ENCODE data around the gene ZCCHC14.

DNA sequence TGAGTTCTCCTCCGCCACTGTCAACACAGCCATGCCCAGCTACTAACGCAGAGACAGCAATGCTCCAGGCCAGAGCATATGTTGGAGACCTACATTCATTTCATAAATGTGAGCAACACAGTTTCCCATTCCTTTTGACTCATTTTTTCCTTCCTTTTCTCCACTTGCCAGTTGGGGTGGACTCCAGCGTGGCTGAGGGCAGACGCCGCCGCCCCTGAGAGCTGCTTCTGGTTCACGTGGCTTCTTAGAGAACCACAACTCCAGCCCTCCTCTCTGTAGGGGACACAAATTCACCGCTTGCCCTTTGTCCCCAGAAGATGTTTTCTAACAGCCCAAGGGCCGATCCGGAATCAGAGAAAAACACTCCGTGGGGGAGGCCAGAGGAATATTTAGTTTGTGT is 45.8 kb upstream of the ZCCHC14 start:
- TF ChIP-seq, protein P1, sequence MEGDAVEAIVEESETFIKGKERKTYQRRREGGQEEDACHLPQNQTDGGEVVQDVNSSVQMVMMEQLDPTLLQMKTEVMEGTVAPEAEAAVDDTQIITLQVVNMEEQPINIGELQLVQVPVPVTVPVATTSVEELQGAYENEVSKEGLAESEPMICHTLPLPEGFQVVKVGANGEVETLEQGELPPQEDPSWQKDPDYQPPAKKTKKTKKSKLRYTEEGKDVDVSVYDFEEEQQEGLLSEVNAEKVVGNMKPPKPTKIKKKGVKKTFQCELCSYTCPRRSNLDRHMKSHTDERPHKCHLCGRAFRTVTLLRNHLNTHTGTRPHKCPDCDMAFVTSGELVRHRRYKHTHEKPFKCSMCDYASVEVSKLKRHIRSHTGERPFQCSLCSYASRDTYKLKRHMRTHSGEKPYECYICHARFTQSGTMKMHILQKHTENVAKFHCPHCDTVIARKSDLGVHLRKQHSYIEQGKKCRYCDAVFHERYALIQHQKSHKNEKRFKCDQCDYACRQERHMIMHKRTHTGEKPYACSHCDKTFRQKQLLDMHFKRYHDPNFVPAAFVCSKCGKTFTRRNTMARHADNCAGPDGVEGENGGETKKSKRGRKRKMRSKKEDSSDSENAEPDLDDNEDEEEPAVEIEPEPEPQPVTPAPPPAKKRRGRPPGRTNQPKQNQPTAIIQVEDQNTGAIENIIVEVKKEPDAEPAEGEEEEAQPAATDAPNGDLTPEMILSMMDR (IDR thresholded peaks at IDR 0.05): no peak
- no peak for TF ChIP-seq EP300 (IDR thresholded peaks at IDR 0.05; ENCODE audit: low read depth)
- no peak for TF ChIP-seq POLR2AphosphoS5 (IDR thresholded peaks at IDR 0.05)
- no peak for TF ChIP-seq POLR2A (IDR thresholded peaks at IDR 0.05)

All from transverse colon (tissue), 4 donors.